Neural progenitor cell (in vitro differentiated cells): ENCODE results near the gene MTG2. TPM values are rescaled to one million over a fixed set of nuclear protein-coding genes. Genes with fewer than 3 reads are reported as not detected.

ENCODE experiments used
- DNase-seq: peaks from one replicate; pipeline ENCODE4 v3.0.0-alpha.2; 2016; ENCODE audit warnings: low spot score
- H2AFZ ChIP-seq: fragments of 200-600 bp; sonication (generic); replicated peaks from 2 replicates; pipeline ENCODE4 v1.6.1; 2016; ENCODE audit warnings: antibody characterized with exemption
- H3F3A ChIP-seq: fragments of 200-600 bp; sonication (generic); 2 replicates; pipeline ENCODE4 v1.6.1; 2016; ENCODE audit warnings: antibody characterized with exemption, low read depth
- H3K27ac ChIP-seq: fragments of 200-600 bp; sonication (generic); 2 replicates; pipeline ENCODE4 v1.5.1; 2016; ENCODE audit warnings: mild to moderate bottlenecking
- H3K27me3 ChIP-seq: fragments of 200-600 bp; sonication (generic); 2 replicates; pipeline ENCODE4 v1.6.1; 2016; ENCODE audit warnings: mild to moderate bottlenecking, moderate library complexity
- H3K36me3 ChIP-seq: fragments of 200-600 bp; sonication (generic); 2 replicates; pipeline ENCODE4 v1.5.1; 2016
- H3K4me1 ChIP-seq: fragments of 200-600 bp; sonication (generic); 2 replicates; pipeline ENCODE4 v1.6.1; 2016; ENCODE audit warnings: mixed run types
- H3K4me2 ChIP-seq: fragments of 200-600 bp; sonication (generic); 2 replicates; pipeline ENCODE4 v1.6.1; 2016
- H3K4me3 ChIP-seq: fragments of 200-600 bp; sonication (generic); 2 replicates; pipeline ENCODE4 v1.5.1; 2016
- H3K79me2 ChIP-seq: fragments of 200-600 bp; sonication (generic); 2 replicates; pipeline ENCODE4 v1.6.1; 2016; ENCODE audit warnings: low read depth
- H3K9ac ChIP-seq: fragments of 200-600 bp; sonication (generic); 2 replicates; pipeline ENCODE4 v1.6.1; 2016
- H3K9me3 ChIP-seq: fragments of 200-600 bp; sonication (generic); 2 replicates; pipeline ENCODE4 v1.5.1; 2016; ENCODE audit warnings: low read depth
- H4K20me1 ChIP-seq: fragments of 200-600 bp; sonication (generic); 2 replicates; pipeline ENCODE4 v1.6.1; 2016; ENCODE audit warnings: low read depth
- H3K27ac Mint-ChIP-seq: 3 replicates; pipeline ENCODE4 v1.8.0; 2021; ENCODE audit warnings: mixed read lengths
- H3K27me3 Mint-ChIP-seq: 2 replicates; pipeline ENCODE4 v1.8.0; 2022; ENCODE audit warnings: low read depth, mild to moderate bottlenecking, inconsistent platforms, moderate library complexity, mixed read lengths; ENCODE audit not compliant: insufficient read depth
- H3K36me3 Mint-ChIP-seq: 3 replicates; pipeline ENCODE4 v1.8.0; 2021; ENCODE audit warnings: mixed read lengths
- H3K4me1 Mint-ChIP-seq: 3 replicates; pipeline ENCODE4 v1.8.0; 2021; ENCODE audit warnings: mixed read lengths
- H3K4me3 Mint-ChIP-seq: 3 replicates; pipeline ENCODE4 v1.8.0; 2021; ENCODE audit warnings: mild to moderate bottlenecking, moderate library complexity, mixed read lengths
- H3K9me3 Mint-ChIP-seq: 3 replicates; pipeline ENCODE4 v1.8.0; 2020; ENCODE audit warnings: mixed read lengths
- EZH2 ChIP-seq: fragments of 200-600 bp; sonication (generic); IDR thresholded peaks from 2 replicates; pipeline ENCODE4 v1.6.1; 2017; ENCODE audit warnings: antibody characterized with exemption, mild to moderate bottlenecking, moderate library complexity
- EZH2phosphoT487 ChIP-seq: fragments of 200-600 bp; sonication (generic); IDR thresholded peaks from 2 replicates; pipeline ENCODE4 v1.6.1; 2017; ENCODE audit warnings: antibody characterized with exemption
- total RNA-seq: library from RNA; depleted of rRNA; stranded (reverse); fragments of >200 nt; gene quantifications from 2 replicates; pipeline ENCODE4 v1.2.3, GENCODE V29; 2015; ENCODE audit warnings: low replicate concordance
- TF ChIP-seq, protein P1 (sequence below): fragments of 200-600 bp; sonication (generic); IDR thresholded peaks from 2 replicates; pipeline ENCODE4 v1.5.1; 2017; ENCODE audit warnings: antibody characterized with exemption, mild to moderate bottlenecking

MTG2 gene
- total RNA-seq, 1 donor from 2014 or later = 16.2 TPM

- Histone ChIP-seq H3K27ac (no peak overlapping the region), H3K27me3 (no peaks in the 10 kb centered on the region), H3F3A (no peaks in the 10 kb centered on the region), H4K20me1 (no peaks in the 10 kb centered on the region), H2AFZ (no peak overlapping the region), H3K9me3 (no peaks in the 10 kb centered on the region), H3K4me3 (no peak overlapping the region), H3K9ac (no peak overlapping the region), H3K79me2 (no peaks in the 10 kb centered on the region), H3K4me1 (no peaks in the 10 kb centered on the region), H3K4me2 (no peak overlapping the region), H3K36me3 (no peaks in the 10 kb centered on the region)
- H3K27me3 Mint-ChIP-seq = peaks cover 4% of the 10 kb centered on the region
- H3K9me3 Mint-ChIP-seq = no peaks in the 10 kb centered on the region
- H3K4me1 Mint-ChIP-seq = no peaks in the 10 kb centered on the region
- no peak for DNase-seq
- no peak overlapping the region for H3K27ac Mint-ChIP-seq
- peaks cover 8% of the 10 kb centered on the region for H3K36me3 Mint-ChIP-seq
- no peak overlapping the region for H3K4me3 Mint-ChIP-seq
- TF ChIP-seq EZH2 = no peak
- TF ChIP-seq EZH2phosphoT487 = no peak
- TF ChIP-seq, protein P1, sequence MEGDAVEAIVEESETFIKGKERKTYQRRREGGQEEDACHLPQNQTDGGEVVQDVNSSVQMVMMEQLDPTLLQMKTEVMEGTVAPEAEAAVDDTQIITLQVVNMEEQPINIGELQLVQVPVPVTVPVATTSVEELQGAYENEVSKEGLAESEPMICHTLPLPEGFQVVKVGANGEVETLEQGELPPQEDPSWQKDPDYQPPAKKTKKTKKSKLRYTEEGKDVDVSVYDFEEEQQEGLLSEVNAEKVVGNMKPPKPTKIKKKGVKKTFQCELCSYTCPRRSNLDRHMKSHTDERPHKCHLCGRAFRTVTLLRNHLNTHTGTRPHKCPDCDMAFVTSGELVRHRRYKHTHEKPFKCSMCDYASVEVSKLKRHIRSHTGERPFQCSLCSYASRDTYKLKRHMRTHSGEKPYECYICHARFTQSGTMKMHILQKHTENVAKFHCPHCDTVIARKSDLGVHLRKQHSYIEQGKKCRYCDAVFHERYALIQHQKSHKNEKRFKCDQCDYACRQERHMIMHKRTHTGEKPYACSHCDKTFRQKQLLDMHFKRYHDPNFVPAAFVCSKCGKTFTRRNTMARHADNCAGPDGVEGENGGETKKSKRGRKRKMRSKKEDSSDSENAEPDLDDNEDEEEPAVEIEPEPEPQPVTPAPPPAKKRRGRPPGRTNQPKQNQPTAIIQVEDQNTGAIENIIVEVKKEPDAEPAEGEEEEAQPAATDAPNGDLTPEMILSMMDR = no peak
Observed at GRCh38 chr20:62164879-62165761, 17.7 kb upstream of the MTG2 start.

DNA sequence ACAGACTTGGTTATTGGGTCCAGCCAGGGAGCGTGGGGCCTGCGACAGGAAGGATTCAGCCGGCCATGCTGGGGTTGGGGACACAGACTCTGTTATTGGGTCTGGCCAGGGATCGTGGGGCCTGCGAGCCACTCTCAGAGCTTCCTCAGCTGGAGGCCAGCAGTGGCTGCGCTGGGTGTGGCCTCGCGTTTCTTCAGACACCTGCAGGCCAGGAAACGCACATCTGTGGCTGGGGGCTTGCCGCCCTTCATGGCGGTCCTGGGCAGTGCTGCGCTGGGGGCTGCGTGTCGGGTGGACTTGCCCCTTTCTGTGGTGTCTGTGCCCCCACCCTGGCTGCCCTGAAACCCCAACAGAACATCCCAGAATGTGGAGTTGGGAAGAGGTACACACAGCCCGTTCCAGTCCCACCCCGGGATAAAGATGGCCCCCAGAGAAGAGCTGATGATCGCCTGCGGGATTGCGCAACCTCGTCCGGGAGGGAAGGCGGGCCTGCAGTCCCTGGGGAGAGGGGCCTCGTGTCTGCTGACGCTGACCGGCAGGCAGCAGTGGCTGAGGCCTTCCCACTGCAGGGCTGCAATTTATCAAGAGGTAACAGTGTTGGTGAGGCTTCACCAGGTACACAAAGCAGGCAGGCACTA, 16.9 kb upstream of the MTG2 start:
- no peak overlapping the region for H3K9ac ChIP-seq
- H3K4me2 ChIP-seq = no peak overlapping the region
- no peaks in the 10 kb centered on the region for H3F3A ChIP-seq
- H3K4me3 ChIP-seq = no peak overlapping the region
- H3K36me3 ChIP-seq = no peaks in the 10 kb centered on the region
- H3K27me3 ChIP-seq = no peaks in the 10 kb centered on the region
- TF ChIP-seq, protein P1 = no peak
- no peak for TF ChIP-seq EZH2
- TF ChIP-seq EZH2phosphoT487 = no peak
- H3K9me3 Mint-ChIP-seq = no peaks in the 10 kb centered on the region
- H3K4me1 ChIP-seq = no peaks in the 10 kb centered on the region
- DNase-seq = no peak
- H2AFZ ChIP-seq = no peak overlapping the region
- peaks cover 5% of the 10 kb centered on the region for H3K27me3 Mint-ChIP-seq
- no peaks in the 10 kb centered on the region for H3K4me1 Mint-ChIP-seq
- no peak overlapping the region for H3K27ac Mint-ChIP-seq
- no peaks in the 10 kb centered on the region for H3K79me2 ChIP-seq
- H4K20me1 ChIP-seq = no peaks in the 10 kb centered on the region
- H3K9me3 ChIP-seq = no peaks in the 10 kb centered on the region
- H3K27ac ChIP-seq = no peak overlapping the region
- H3K4me3 Mint-ChIP-seq = no peak overlapping the region
- H3K36me3 Mint-ChIP-seq = peaks cover 8% of the 10 kb centered on the region

GRCh38 chr20:62167474-62167873, 15.4 kb upstream of the MTG2 start:
- no peak overlapping the region for H3K4me3 ChIP-seq
- no peaks in the 10 kb centered on the region for H3K27me3 ChIP-seq
- H3K9me3 ChIP-seq = no peaks in the 10 kb centered on the region
- H3F3A ChIP-seq = no peaks in the 10 kb centered on the region
- Mint-ChIP-seq H3K4me3 (no peak overlapping the region), H3K9me3 (no peaks in the 10 kb centered on the region), H3K4me1 (no peaks in the 10 kb centered on the region), H3K27me3 (peaks cover 5% of the 10 kb centered on the region), H3K36me3 (peaks cover 8% of the 10 kb centered on the region), H3K27ac (no peak overlapping the region)
- no peak overlapping the region for H3K4me2 ChIP-seq
- H4K20me1 ChIP-seq = no peaks in the 10 kb centered on the region
- no peaks in the 10 kb centered on the region for H3K79me2 ChIP-seq
- TF ChIP-seq, protein P1 = no peak
- TF ChIP-seq EZH2 = no peak
- no peak overlapping the region for H2AFZ ChIP-seq
- no peaks in the 10 kb centered on the region for H3K4me1 ChIP-seq
- no peak for DNase-seq
- no peak overlapping the region for H3K27ac ChIP-seq
- no peaks in the 10 kb centered on the region for H3K36me3 ChIP-seq
- no peak overlapping the region for H3K9ac ChIP-seq
